GM23338 (cell line): ENCODE measurements around the gene ZMYM4.

Source experiments
- CTCF ChIP-seq, 2 experiments: fragments of 200-600 bp in 1 of 2; sonication (generic) in 1 of 2; conservative IDR thresholded peaks; 2 replicates each; pipeline versions ENCODE4 v1.5.1 to v1.6.1; 2016 to 2017; ENCODE audit warnings: antibody characterized with exemption in 2 of 2, low read depth in 2 of 2, mild to moderate bottlenecking in 2 of 2, moderate library complexity in 1 of 2
- EZH2 ChIP-seq: fragments of 200-600 bp; sonication (generic); IDR thresholded peaks from one replicate; pipeline ENCODE4 v1.8.0; 2017; ENCODE audit warnings: antibody characterized with exemption, mild to moderate bottlenecking, low read depth; ENCODE audit not compliant: unreplicated experiment
- EZH2phosphoT487 ChIP-seq: fragments of 200-600 bp; sonication (generic); IDR thresholded peaks from one replicate; pipeline ENCODE4 v1.8.1; 2018; ENCODE audit warnings: antibody characterized with exemption; ENCODE audit not compliant: unreplicated experiment
- JUNB ChIP-seq: IDR thresholded peaks from one replicate; pipeline ENCODE4 v1.6.1; 2016; ENCODE audit warnings: antibody characterized with exemption; ENCODE audit not compliant: unreplicated experiment
- NANOG ChIP-seq: IDR thresholded peaks from 2 replicates; pipeline ENCODE4 v1.6.1; 2016; ENCODE audit warnings: antibody characterized with exemption, borderline replicate concordance
- POLR2AphosphoS5 ChIP-seq: IDR thresholded peaks from 2 replicates; pipeline ENCODE4 v1.6.1; 2016; ENCODE audit warnings: antibody characterized with exemption, low read depth
- STAT1 ChIP-seq: IDR thresholded peaks from one replicate; pipeline ENCODE4 v1.6.1; 2016; ENCODE audit warnings: antibody characterized with exemption; ENCODE audit not compliant: unreplicated experiment
- TF ChIP-seq, protein P1 (sequence below): IDR thresholded peaks from one replicate; pipeline ENCODE4 v1.6.1; 2018; ENCODE audit warnings: antibody characterized with exemption; ENCODE audit not compliant: unreplicated experiment

GRCh38 chr1:35223084-35223630 is 45.4 kb upstream of the ZMYM4 start:
- TF ChIP-seq CTCF (conservative IDR thresholded peaks at IDR 0.05; ENCODE audit: low read depth in 2 of 2) (no peak), STAT1 (no peak), POLR2AphosphoS5 (no peak), EZH2 (no peak), NANOG (no peak), EZH2phosphoT487 (no peak), JUNB (no peak)
- TF ChIP-seq, protein P1, sequence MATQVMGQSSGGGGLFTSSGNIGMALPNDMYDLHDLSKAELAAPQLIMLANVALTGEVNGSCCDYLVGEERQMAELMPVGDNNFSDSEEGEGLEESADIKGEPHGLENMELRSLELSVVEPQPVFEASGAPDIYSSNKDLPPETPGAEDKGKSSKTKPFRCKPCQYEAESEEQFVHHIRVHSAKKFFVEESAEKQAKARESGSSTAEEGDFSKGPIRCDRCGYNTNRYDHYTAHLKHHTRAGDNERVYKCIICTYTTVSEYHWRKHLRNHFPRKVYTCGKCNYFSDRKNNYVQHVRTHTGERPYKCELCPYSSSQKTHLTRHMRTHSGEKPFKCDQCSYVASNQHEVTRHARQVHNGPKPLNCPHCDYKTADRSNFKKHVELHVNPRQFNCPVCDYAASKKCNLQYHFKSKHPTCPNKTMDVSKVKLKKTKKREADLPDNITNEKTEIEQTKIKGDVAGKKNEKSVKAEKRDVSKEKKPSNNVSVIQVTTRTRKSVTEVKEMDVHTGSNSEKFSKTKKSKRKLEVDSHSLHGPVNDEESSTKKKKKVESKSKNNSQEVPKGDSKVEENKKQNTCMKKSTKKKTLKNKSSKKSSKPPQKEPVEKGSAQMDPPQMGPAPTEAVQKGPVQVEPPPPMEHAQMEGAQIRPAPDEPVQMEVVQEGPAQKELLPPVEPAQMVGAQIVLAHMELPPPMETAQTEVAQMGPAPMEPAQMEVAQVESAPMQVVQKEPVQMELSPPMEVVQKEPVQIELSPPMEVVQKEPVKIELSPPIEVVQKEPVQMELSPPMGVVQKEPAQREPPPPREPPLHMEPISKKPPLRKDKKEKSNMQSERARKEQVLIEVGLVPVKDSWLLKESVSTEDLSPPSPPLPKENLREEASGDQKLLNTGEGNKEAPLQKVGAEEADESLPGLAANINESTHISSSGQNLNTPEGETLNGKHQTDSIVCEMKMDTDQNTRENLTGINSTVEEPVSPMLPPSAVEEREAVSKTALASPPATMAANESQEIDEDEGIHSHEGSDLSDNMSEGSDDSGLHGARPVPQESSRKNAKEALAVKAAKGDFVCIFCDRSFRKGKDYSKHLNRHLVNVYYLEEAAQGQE, result no peak
